GM19351 (cell line): Measurements from ENCODE around the gene NEO1.
"Not testable (repeated sequence)": the region's sequence is repeated elsewhere in the genome, so short reads cannot be mapped to it uniquely, and the experiment has no call there.

Experiments
- ATAC-seq: cut with Tn5 transposase; IDR thresholded peaks from one replicate; pipeline ENCODE4 v1.9.1; 2021; ENCODE audit warnings: mild to moderate bottlenecking, moderate library complexity; ENCODE audit not compliant: unreplicated experiment

Gene NEO1

GRCh38 chr15:73195166-73195565, 142.9 kb downstream of the NEO1 start:
- no peak for ATAC-seq

DNA sequence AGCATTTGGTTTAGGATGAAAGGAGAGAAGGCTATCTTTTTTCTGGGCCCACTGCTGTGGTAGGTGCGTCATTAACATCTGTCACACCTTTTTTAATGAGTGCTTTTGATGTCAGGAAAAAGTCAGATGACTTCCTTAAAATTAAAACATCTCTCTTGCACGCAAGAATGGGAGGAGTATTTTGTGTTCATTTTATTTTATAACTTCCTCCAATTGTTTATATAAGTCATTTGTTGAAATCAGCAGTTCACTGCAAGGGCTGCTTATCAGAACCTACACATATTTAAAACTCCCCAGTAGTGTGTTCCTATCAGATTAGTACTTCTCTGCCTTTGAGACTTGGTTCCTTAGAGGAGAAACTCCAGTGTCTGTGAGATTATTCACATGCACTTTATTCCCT, 143.8 kb downstream of the NEO1 start:
- ATAC-seq = no peak

DNA sequence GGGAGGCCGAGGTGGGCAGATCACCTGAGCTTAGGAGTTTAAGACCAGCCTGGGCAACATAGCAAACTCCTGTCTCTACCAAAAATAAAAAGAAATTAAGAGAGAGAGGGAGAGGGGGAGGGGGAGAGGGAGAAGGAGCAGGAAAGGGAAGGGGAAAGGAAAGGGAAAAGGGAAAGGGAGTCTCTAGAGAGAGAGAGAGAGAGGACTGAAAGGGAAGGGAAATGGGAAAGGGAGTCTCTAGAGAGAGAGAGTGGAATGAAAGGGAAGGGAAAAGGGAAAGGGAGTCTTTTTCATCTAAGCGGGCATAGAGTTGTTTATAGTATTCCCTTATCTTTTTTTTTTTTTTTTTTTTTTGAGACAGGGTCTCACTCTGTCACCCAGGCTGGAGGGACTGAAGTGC, 148.1 kb downstream of the NEO1 start:
- no peak for ATAC-seq

DNA sequence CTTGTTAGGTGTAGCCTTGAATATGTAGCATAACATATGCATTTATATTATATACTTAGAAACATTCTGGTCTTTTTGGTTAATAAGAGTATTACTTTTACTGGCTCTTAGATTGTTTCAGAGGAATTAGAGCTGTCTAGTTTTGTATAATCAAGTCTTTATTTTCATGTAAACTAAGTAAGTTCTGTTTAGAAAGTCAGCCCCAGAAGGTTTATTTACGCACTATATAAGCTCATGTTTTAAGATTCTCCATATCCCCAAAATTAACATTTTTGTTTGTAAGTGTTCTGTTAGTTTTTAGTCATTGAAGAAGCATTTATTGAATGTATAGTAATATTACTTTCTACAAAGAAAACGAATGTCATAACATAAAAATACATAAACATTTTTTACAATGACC, 158.4 kb downstream of the NEO1 start:
- ATAC-seq = no peak

GRCh38 chr15:73212424-73212823, 160.2 kb downstream of the NEO1 start:
- ATAC-seq = no peak

GRCh38 chr15:73221450-73221849, 169.2 kb downstream of the NEO1 start:
- not testable (repeated sequence) for ATAC-seq

DNA sequence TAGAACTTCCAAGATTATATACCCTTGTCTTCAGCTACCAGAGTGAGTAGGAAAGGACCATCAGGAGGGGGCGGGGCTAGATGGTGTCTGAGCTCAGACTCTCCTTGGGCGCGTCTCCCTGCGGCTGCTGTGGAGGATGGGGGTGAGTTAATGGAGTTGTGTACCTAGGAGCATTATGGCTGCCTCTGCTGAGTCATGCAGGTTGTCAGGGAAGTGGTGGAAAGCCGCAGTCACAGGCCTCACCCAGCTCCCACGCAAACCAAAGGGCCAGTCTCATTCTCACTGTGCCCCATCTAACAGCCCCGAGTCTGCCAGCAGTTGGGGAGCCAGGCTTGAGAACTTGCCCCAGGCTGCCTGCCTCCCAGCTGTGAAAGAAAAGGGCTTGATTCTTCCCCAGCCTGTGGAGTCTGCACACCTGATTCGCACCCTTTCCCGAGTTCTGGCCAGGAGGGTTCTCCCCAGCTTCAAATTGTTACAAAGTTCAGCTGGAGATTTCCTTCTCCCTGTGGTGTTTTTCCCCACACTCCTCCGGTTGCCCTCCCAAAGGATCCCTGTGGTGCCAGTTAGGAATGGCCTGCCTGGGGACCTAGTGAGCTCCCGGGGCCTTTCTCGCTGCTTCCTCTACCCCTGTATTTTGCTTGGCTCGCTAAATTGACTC, 173.2 kb downstream of the NEO1 start:
- ATAC-seq = no peak

DNA sequence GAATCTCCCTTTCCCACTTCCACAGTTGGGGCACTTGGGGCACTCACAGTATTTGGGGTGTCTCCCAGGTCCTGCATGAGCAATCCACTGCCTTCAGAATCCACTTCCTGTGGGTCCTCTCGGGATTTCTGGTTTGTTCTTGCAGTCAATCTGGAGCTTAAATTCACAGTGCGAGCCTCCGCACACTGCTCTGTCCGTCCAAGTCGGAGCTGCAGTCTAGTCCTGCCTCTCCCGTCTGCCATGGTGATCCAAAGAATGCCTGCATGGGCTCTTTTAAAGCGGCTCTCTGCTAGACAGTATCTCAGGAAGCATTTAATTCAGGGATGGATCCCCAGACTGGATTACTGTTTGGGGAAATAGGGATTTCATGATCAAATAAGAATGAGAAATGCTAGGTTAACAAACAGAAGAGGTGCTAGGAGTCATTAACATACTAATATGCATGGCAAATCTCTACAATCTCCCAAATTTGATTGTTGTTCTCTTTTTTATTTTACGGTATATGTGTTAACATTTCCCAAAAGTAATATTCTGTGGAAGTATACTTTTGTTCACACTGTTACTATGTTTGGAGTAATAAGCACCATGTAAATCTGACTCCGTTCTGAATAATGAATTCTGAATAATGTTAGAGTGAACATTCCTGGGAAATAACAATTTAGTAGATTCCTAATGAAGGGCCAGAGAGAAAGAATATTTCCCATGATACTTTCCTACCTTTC, 174.0 kb downstream of the NEO1 start:
- ATAC-seq = no peak

- no peak for ATAC-seq
Measured at GRCh38 chr15:73227433-73228056, 175.3 kb downstream of the NEO1 start.

DNA sequence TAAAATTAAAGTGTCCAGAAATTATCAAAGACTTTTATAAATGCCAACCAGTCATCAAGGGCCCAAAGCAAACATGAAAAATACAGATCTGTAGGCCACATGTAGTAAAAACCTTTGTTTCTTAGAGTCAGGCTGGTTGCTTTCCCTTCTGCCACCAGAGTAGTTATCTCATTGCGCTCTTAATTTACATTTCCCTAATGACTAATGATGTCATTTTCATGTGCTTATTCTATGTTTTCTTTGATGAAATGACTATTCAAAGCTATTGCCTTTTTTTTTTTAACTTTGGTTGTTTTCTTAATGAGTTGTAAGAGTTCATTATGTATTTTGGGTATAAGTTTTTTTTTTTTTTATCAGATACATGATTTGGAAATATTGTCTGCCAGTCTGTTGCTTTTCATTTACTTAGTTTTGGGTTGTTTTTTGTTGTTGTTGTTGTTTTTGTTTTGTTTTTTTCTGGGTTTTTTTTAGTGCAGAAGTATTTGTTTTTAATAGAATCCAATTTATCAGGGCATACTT, 175.9 kb downstream of the NEO1 start:
- ATAC-seq = no peak

- no peak for ATAC-seq
Measured at GRCh38 chr15:73231661-73232419, 179.6 kb downstream of the NEO1 start.

DNA sequence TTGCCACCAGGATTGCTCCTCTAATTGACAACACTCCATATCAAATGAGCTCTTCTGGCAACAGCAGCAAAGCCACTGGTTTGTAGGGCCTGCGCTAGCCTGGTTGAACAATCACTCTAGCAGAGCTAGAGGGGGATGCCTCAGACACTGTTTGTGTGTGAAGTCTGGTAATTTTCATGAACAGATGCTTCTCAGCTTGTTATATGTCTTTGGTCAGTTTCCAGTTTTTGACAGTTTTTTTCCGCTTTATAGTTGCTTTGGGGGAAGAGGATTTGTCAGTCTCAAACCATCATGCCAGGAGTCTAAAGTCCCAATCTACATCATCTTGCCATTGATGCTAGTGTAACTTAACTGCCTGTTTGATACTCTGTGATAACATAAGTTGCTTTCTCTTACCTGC, 180.5 kb downstream of the NEO1 start:
- no peak for ATAC-seq

- no peak for ATAC-seq
Measured at GRCh38 chr15:73233623-73234022, 181.4 kb downstream of the NEO1 start.

DNA sequence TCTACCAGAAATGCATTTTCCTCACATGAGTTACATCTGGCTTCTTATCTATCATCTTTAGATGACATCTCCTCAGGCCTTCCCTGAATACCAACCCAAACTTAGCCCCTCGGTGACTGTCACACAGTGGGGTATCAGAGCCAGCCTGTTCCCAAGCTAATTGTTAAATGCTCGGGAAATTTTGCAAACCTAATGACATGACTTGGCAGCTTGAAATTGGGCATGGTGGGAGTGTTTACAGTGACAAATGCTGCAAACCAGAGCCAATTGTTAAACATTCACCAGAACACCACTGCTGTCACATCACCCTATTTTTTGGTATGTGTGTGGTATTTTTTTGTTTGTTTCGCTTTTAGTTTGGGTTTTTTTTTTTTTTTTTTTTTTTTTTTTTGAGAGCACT, 185.6 kb downstream of the NEO1 start:
- no peak for ATAC-seq

DNA sequence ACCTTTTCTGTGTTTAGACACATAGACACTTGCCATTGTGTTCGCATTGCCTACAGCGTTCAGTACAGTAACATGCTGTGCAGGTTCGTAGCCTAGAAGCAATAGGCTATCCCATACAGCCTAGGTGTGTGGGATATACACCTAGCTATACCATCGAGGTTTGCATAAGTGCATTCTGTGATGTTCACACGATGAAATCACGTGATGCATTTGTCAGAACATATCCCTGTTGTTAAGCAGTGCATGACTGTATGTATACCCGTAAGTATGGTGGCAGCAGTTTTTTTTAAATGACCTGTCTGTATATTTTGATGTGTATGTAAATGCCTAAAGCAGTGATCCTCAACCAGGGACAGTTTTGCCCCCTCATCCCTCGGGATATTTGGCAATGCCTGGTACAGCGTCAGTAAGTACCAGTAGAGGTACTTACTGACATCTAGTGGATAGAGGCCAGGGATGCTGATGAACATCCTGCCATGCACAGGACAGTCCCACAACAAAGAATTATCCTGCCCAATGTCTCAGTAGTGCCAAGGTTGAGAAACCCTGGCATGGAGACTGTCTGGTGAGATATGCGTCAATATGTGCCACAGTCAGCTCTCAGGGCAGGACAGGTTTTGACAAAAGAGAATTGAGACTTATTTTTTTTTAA, 187.4 kb downstream of the NEO1 start:
- no peak for ATAC-seq

DNA sequence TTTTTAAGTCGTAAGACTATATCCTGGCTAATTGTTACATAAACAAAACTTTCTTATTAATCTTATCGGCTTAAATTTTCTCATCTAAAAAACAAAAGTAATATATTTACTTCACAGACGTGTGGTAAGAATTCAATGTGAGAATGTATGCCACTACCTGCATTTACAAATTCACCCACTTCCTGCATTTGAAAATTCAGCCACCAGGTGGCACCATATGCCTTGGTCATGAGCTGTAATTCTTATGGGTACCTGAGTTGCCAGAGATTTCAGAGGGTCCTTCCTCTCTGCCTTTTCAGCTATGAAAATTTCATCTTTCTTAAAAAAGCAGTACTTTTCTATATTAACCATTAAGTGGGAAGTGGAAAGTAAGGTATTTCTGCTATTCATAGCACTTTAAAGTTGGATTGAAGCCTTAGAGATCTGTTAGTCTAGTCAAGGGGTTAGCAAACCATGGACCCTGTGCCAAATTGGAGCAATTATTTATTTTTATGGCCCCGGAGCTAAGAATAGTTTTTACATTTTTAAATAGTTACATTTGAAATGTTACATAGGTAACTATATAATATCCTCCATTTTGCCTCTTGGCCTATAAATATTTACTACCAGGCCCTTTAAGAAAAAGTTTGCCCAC, 188.7 kb downstream of the NEO1 start:
- no peak for ATAC-seq

GRCh38 chr15:73244333-73244732, 192.1 kb downstream of the NEO1 start:
- no peak for ATAC-seq

- no peak for ATAC-seq
Measured at GRCh38 chr15:73246439-73246838, 194.2 kb downstream of the NEO1 start.

- ATAC-seq = no peak
Measured at GRCh38 chr15:73246898-73247297, 194.6 kb downstream of the NEO1 start.

- ATAC-seq = no peak
Measured at GRCh38 chr15:73247331-73247730, 195.1 kb downstream of the NEO1 start.
